Calu3 (cell line): ENCODE measurements around the gene CHSY1. TPM values are rescaled to one million over a fixed set of nuclear protein-coding genes. Genes with fewer than 3 reads are reported as not detected.

Experiments
- BruUV-seq: library from RNA; stranded (reverse); fragments of 400-500 nt; replicated peaks from 2 replicates; lab custom pipeline; 2021; lab: Mats Ljungman, UMichigan
- CTCF ChIA-PET: fragments of 300-600 bp; sonication (Branson Sonifier 250); formaldehyde crosslinking; loops from one replicate; lab custom pipeline; 2022; ENCODE audit warnings: antibody characterized with exemption; lab: Charles Lee
- DNase-seq: peaks from one replicate; pipeline ENCODE4 v3.0.0; 2022
- H3K27ac Mint-ChIP-seq: one replicate; pipeline ENCODE4 v1.8.0; 2022; ENCODE audit warnings: mixed read lengths; ENCODE audit not compliant: unreplicated experiment
- H3K27me3 Mint-ChIP-seq: one replicate; pipeline ENCODE4 v1.8.0; 2022; ENCODE audit warnings: mixed read lengths; ENCODE audit not compliant: unreplicated experiment
- H3K36me3 Mint-ChIP-seq: one replicate; pipeline ENCODE4 v1.8.0; 2022; ENCODE audit warnings: mild to moderate bottlenecking, moderate library complexity, mixed read lengths; ENCODE audit not compliant: insufficient read depth, unreplicated experiment
- H3K4me1 Mint-ChIP-seq: one replicate; pipeline ENCODE4 v1.8.0; 2022; ENCODE audit warnings: mild to moderate bottlenecking, low read depth, mixed read lengths; ENCODE audit not compliant: unreplicated experiment
- H3K4me3 Mint-ChIP-seq: one replicate; pipeline ENCODE4 v1.8.0; 2022; ENCODE audit warnings: mild to moderate bottlenecking, low read depth, moderate library complexity, mixed read lengths; ENCODE audit not compliant: unreplicated experiment
- H3K9me3 Mint-ChIP-seq: one replicate; pipeline ENCODE4 v1.8.0; 2022; ENCODE audit warnings: low read depth, mixed read lengths; ENCODE audit not compliant: unreplicated experiment
- CTCF ChIP-seq: fragments of 200-600 bp; IDR thresholded peaks from one replicate; pipeline ENCODE4 v1.8.0; 2022; ENCODE audit warnings: antibody characterized with exemption; ENCODE audit not compliant: unreplicated experiment
- intact Hi-C: fragments of 100-400 bp; cut with micrococcal nuclease; formaldehyde crosslinking; loops from one replicate; pipeline ENCODE4 v1.10.0; 2022; ENCODE audit not compliant: unreplicated experiment
- total RNA-seq: library from RNA; stranded (reverse); gene quantifications from 2 replicates; pipeline ENCODE4 v1.2.3, GENCODE V29; 2022

Gene CHSY1
- total RNA-seq, 1 experiment from 2014 or later, result 25.0 TPM

DNA sequence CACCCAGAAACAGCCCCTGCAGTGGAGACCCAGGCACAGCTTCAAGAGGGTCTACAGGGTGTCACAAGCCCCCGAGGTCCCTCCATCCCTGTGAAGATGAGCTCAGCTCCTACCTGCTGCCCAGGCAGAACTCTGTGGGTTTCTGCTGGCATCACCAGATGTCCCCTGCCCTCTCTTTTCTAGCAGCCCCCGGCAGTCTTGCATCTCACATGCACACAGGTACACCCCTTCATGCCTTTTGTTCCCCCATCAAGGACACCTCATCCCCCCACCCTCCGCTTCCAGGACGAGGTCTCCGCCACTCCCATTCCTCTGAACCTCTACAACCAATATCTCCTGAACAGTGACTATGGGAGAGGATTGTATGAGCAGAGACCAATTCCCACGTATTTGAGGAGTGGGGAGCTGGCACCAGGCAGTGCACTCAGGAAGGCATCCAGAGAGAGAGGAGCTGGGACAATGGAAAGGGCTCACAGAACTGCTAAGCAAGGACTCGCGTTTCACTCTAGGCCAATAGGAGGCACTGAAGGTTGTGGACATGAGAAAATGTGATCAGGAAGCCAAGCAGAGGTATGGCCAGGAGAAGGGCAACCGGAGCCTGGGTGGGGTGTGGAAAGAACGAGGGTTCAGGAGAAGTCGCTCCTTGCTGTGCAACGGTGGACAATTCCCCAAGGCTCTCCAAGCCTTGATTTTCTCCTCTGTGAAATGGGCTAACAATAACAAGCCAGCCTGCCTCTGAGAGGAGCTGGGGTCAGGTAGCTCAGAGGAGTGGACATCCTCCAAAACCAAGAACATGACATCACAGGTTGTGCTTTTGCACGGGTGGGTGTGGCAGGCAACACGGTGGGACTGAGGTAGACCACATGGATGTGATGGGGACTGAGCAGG, 115.2 kb downstream of the CHSY1 start:
- H3K36me3 Mint-ChIP-seq, result no peaks in the 10 kb centered on the region
- DNase-seq, result no peak
- BruUV-seq, result no TSS peak
- intact Hi-C loops, result no loop called here
- no peak overlapping the region for H3K27ac Mint-ChIP-seq
- CTCF ChIA-PET, result interaction anchor here (0.6 kb wide), 1 partner anchor 12 kb away, joined by 4 read pairs; no protein-coding TSS in a partner anchor
- peaks cover 20% of the 10 kb centered on the region for H3K27me3 Mint-ChIP-seq
- H3K4me3 Mint-ChIP-seq, result no peak overlapping the region
- H3K4me1 Mint-ChIP-seq, result no peaks in the 10 kb centered on the region
- no peaks in the 10 kb centered on the region for H3K9me3 Mint-ChIP-seq
- TF ChIP-seq CTCF, result no peak

- Mint-ChIP-seq H3K4me1 (no peaks in the 10 kb centered on the region), H3K27me3 (peaks cover 15% of the 10 kb centered on the region), H3K9me3 (no peaks in the 10 kb centered on the region), H3K4me3 (no peak overlapping the region), H3K27ac (no peak overlapping the region), H3K36me3 (no peaks in the 10 kb centered on the region)
- CTCF ChIA-PET, result no interaction called here
- intact Hi-C loops, result no loop called here
- TF ChIP-seq CTCF, result no peak
- BruUV-seq, result no TSS peak
- DNase-seq, result no peak
These were observed 116.2 kb downstream of the CHSY1 start for GRCh38 chr15:101135532-101136166.

DNA sequence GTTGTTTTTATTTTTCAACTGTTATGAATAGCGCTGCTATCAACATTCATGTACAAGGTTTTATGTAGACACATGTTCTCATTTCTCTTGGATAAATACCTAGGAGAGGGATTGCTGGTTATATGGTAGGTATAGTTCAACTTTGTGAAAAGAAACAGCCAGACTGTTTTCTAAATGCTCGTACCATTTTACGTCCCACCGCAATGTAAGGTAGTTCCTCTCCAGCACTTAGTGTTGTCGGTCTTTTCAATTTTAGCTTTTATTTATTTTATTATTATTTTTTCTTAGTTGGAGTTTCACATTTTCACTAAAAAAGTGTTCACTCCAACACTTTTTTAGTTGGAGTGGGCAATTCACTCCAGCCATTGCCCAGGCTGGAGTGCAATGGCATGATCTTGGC, 117.1 kb downstream of the CHSY1 start:
- Mint-ChIP-seq H3K27ac (no peak overlapping the region), H3K27me3 (peaks cover 15% of the 10 kb centered on the region), H3K9me3 (peaks cover 3% of the 10 kb centered on the region), H3K4me1 (no peaks in the 10 kb centered on the region), H3K36me3 (no peaks in the 10 kb centered on the region), H3K4me3 (no peak overlapping the region)
- BruUV-seq, result no TSS peak
- no peak for DNase-seq
- CTCF ChIA-PET, result interaction anchor here (0.6 kb wide), 1 partner anchor 161 kb away, joined by 10 read pairs; no protein-coding TSS in a partner anchor
- intact Hi-C loops, result no loop called here
- TF ChIP-seq CTCF, result no peak

- Mint-ChIP-seq H3K4me1 (no peaks in the 10 kb centered on the region), H3K36me3 (no peaks in the 10 kb centered on the region), H3K9me3 (peaks cover 3% of the 10 kb centered on the region), H3K4me3 (no peak overlapping the region), H3K27me3 (peaks cover 15% of the 10 kb centered on the region), H3K27ac (no peak overlapping the region)
- no TSS peak for BruUV-seq
- intact Hi-C loops, result no loop called here
- no peak for DNase-seq
- no peak for TF ChIP-seq CTCF
- CTCF ChIA-PET, result no interaction called here
These were observed 118.0 kb downstream of the CHSY1 start for GRCh38 chr15:101133751-101134261.
